Stomach smooth muscle (tissue), 2 donors: ENCODE data around the gene CDC42.
"Not testable (repeated sequence)": the region's sequence is repeated elsewhere in the genome, so short reads cannot be mapped to it uniquely, and the experiment has no call there.

Experiments used
- H3K27ac ChIP-seq: one replicate; pipeline ENCODE4 v1.7.0; 2013; ENCODE audit warnings: mild to moderate bottlenecking, low read length, inconsistent platforms
- H3K27me3 ChIP-seq, 2 donors: one replicate each; pipeline ENCODE4 v1.7.0; 2013; ENCODE audit warnings: low read length in 2 of 2; ENCODE audit not compliant: insufficient read depth in 2 of 2, control insufficient read depth in 1 of 2
- H3K36me3 ChIP-seq, 2 donors: one replicate each; pipeline ENCODE4 v1.7.0; 2013; ENCODE audit warnings: low read length in 2 of 2; ENCODE audit not compliant: control insufficient read depth in 2 of 2, insufficient read depth in 2 of 2
- H3K4me1 ChIP-seq: one replicate; pipeline ENCODE4 v1.7.0; 2013; ENCODE audit warnings: low read length; ENCODE audit not compliant: control insufficient read depth, insufficient read depth
- H3K4me3 ChIP-seq, 2 donors: one replicate each; pipeline ENCODE4 v1.7.0; 2013; ENCODE audit warnings: low read length in 2 of 2
- H3K9ac ChIP-seq, 2 donors: one replicate each; pipeline ENCODE4 v1.7.0; 2013; ENCODE audit warnings: low read length in 2 of 2, mild to moderate bottlenecking in 1 of 2
- H3K9me3 ChIP-seq, 2 donors: one replicate each; pipeline ENCODE4 v1.7.0; 2013; ENCODE audit warnings: low read length in 2 of 2; ENCODE audit not compliant: control insufficient read depth in 2 of 2
- donor health status: healthy.
- donor health status: Pancreatic carcinoma.

CDC42 gene

DNA sequence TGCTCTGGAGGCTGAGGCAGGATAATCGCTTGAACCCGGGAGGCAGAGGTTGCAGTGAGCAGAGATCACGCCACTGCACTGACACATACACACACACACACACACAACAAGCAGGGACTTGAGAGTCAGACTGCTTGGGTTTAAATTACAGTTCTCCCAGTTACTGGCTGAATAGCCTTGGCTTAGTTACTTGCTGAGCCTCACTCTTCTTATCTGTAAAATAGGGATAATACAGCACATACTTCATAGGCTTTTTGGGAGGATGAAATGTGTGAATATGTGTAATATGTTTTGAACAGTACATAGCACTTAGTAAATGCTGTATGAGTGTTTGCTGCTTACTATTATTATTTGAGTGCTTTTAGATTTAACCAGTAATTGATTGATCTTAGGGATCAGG lies 23.8 kb downstream of the CDC42 start:
- H3K4me1 ChIP-seq, result peaks cover 18% of the 10 kb centered on the region
- peaks cover 0 to 11% of the 10 kb centered on the region in 2 donors for H3K36me3 ChIP-seq
- no peak overlapping the region for H3K9ac ChIP-seq
- no peaks in the 10 kb centered on the region for H3K9me3 ChIP-seq
- H3K27ac ChIP-seq, result no peak overlapping the region
- H3K27me3 ChIP-seq, result no peaks in the 10 kb centered on the region
- no peak overlapping the region for H3K4me3 ChIP-seq

DNA sequence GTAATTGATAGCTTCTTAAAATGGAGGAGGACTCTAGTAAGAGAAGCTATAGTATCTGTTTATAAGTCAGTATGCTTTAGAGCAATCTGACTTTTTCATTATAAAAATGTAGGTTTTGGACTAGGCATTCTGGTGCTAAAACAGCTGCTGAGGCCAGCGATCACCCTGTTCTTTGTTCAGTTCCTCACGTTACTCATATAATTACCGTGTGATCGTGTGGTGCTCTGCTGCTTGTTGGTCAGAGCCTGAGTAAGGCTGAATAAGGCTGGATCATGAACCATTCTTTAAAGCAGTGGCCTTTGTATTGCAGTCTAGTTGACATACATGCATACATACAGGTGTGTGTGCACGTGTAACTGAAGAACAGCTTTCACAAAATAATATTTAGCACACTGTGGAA lies 25.2 kb downstream of the CDC42 start:
- no peak overlapping the region for H3K4me3 ChIP-seq
- H3K36me3 ChIP-seq, result peaks cover 0 to 22% of the 10 kb centered on the region in 2 donors
- no peaks in the 10 kb centered on the region for H3K9me3 ChIP-seq
- peaks cover 17% of the 10 kb centered on the region for H3K4me1 ChIP-seq
- H3K27me3 ChIP-seq, result no peaks in the 10 kb centered on the region
- H3K9ac ChIP-seq, result no peak overlapping the region
- no peak overlapping the region for H3K27ac ChIP-seq

DNA sequence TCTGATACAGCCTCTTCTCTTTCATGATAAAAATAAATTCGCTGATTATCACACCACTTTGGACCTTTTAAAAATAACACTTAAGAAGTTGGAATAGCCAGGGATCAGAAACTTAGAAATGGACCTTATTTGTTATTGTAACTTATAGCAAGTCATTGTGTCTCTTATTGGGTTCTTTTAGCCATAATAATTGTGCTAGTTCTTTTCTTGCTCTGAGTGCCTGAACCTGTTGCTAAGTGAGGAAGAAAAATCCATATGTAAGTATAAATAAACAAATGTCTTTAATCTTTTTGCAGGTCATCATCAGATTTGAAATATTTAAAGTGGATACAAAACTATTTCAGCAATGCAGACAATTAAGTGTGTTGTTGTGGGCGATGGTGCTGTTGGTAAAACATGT lies 25.6 kb downstream of the CDC42 start:
- Histone ChIP-seq H3K27me3 (no peaks in the 10 kb centered on the region), H3K9ac (no peak overlapping the region), H3K4me3 (no peak overlapping the region), H3K9me3 (no peaks in the 10 kb centered on the region), H3K27ac (no peak overlapping the region), H3K36me3 (peaks cover 0 to 22% of the 10 kb centered on the region in 2 donors), H3K4me1 (peaks cover 15% of the 10 kb centered on the region)

DNA sequence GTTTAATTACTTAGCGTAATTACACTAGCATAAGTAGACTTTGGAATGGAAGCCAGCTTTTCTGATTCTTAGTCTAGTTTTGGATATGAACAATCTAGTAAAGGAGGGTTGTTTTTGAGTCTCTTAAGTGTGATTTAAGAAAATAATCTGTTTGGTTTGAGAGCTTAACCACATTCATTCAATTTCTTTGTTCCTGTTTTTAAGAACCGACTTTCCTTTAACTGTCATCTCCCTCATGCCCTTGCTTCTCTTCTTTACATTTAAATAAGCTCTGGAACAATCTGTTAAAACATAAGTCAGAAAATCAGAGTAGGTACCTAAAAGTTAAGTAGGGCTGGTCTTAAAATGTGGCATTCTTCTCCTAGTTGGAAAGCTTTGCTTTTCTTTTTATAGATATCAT lies 27.7 kb downstream of the CDC42 start:
- no peaks in the 10 kb centered on the region for H3K9me3 ChIP-seq
- no peak overlapping the region for H3K27ac ChIP-seq
- H3K4me1 ChIP-seq, result peaks cover 18% of the 10 kb centered on the region

DNA sequence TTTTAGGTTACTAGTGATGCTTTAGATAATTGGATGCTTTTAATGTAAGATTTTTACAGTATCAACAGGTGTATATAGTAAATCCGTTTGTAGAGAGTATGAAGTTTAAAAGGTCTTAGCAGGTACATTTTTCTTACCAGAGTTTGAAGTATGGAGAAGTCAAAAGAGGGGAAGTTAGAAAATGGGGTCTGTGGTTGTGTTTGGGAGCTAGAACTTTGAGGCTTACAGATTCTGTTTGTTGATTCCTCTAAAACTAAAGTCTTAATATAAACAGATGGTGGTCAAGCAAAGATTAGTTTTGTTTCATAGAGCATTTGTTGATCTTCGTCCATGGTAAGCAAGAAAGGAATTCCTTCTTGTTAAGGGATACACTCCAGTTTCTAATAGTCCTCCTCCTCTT lies 35.8 kb downstream of the CDC42 start:
- no peak overlapping the region for H3K27ac ChIP-seq
- no peak overlapping the region for H3K4me3 ChIP-seq
- no peaks in the 10 kb centered on the region for H3K9me3 ChIP-seq
- no peak overlapping the region for H3K9ac ChIP-seq
- H3K27me3 ChIP-seq, result no peaks in the 10 kb centered on the region
- peaks cover 34% of the 10 kb centered on the region for H3K4me1 ChIP-seq
- H3K36me3 ChIP-seq, result peaks cover 10 to 17% of the 10 kb centered on the region in 2 donors

More for the DNA sequence above, 27.7 kb downstream of the CDC42 start:
- H3K9ac ChIP-seq, result no peak overlapping the region
- no peak overlapping the region for H3K4me3 ChIP-seq
- no peaks in the 10 kb centered on the region for H3K27me3 ChIP-seq
- H3K36me3 ChIP-seq, result peaks cover 0 to 22% of the 10 kb centered on the region in 2 donors

DNA sequence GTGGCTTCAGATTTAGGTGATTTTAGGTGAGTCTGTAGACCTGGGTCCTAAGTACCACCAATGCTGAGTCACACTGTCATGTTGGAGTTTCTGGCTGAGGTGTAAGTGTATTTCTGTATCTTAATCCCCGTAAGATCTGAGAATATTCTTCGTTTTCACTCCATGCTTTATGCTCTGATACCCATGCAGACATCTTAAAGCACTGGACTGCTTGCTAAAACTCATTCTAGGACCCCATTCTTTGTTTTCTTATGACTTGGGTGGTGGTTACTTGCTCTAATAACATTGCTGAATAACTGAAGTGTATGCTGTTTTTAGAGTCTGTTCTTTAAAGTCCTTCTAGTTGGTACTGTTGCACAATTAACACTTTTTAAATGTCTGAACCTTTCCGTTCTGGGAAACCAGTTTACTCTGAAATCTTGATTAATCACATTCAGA lies 36.6 kb downstream of the CDC42 start:
- peaks cover 11 to 17% of the 10 kb centered on the region in 2 donors for H3K36me3 ChIP-seq
- H3K4me3 ChIP-seq, result peak overlapping the region in 1 of 2 donors; percentile 52
- H3K9ac ChIP-seq, result peak overlapping the region in 1 of 2 donors; percentile 1
- no peaks in the 10 kb centered on the region for H3K9me3 ChIP-seq
- no peaks in the 10 kb centered on the region for H3K27me3 ChIP-seq
- peaks cover 30% of the 10 kb centered on the region for H3K4me1 ChIP-seq
- H3K27ac ChIP-seq, result no peak overlapping the region

DNA sequence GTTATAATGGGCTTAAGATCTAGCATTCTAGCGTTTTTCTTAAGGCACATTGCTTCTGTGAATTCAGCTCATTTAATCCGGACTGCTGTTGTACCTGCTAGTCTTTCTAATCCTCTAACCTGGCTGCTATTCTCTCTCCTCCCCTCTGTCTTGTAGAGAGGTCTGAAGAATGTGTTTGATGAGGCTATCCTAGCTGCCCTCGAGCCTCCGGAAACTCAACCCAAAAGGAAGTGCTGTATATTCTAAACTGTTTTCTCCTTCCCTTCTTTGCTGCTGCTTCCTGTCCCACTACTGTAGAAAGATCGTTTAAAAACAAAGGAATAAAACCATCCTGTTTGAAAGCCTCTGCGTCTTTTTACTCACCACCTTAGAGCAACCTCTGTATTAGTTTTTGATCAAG lies 37.3 kb downstream of the CDC42 start:
- no peak overlapping the region for H3K4me3 ChIP-seq
- no peaks in the 10 kb centered on the region for H3K9me3 ChIP-seq
- H3K27me3 ChIP-seq, result no peaks in the 10 kb centered on the region
- H3K4me1 ChIP-seq, result peaks cover 30% of the 10 kb centered on the region
- H3K9ac ChIP-seq, result no peak overlapping the region
- H3K27ac ChIP-seq, result no peak overlapping the region
- peaks cover 13 to 17% of the 10 kb centered on the region in 2 donors for H3K36me3 ChIP-seq

DNA sequence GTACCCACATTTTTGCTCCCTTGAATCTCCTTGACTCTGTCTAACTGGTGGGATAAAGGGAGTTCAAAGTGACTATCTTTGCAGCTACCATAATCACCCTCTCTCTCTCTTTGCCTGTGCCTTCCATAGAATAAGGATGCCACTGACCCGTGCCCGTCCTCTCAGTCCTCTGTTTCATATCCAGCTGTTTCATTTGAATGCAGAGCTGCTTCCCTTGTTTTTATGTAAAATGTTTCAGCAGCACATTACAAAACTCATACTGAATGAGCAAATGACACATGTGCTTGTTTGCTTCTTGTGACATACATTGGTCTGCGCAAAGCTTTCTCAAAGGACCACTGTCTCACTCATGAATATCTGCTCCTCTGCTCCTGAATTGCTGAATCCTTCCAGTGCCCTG lies 38.4 kb downstream of the CDC42 start:
- peaks cover 13 to 17% of the 10 kb centered on the region in 2 donors for H3K36me3 ChIP-seq
- H3K27ac ChIP-seq, result no peak overlapping the region
- peaks cover 30% of the 10 kb centered on the region for H3K4me1 ChIP-seq
- H3K4me3 ChIP-seq, result no peak overlapping the region
- H3K27me3 ChIP-seq, result no peaks in the 10 kb centered on the region
- no peak overlapping the region for H3K9ac ChIP-seq
- no peaks in the 10 kb centered on the region for H3K9me3 ChIP-seq

DNA sequence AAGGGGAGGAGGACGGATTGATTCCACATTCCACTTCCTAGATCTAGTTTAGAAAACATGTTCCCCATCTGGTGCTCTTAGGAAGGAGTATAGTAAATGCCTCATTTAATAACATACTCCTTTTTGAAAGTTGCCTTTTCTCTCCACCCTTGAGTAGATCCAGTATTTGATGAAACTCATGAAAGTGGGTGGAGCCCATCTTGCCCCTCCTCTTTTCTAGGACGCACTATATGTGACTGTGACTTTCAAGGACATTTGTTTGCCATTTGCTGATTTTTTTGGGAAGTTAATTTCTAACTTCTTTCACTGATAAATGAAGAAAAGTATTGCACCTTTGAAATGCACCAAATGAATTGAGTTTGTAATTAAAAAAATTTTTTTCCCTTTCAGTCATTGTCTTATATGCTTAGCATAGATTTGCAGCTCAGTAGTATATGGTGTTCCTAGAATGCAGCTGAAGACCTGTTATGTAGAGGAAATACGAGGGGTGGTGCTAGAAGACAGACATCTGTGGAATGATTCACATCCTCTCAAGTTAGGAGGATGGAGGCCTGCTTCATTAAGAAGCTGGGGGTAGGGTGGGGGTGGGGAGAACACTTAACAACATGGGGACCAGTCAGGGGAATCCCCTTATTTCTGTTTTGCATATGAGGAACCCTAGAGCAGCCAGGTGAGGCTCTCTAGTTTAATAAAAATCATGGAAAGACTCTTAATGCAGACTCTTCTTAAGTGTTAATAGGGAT lies 39.7 kb downstream of the CDC42 start:
- H3K36me3 ChIP-seq, result peaks cover 14 to 15% of the 10 kb centered on the region in 2 donors
- not testable (repeated sequence) for H3K9me3 ChIP-seq, H3K9ac ChIP-seq, H3K4me3 ChIP-seq, H3K27ac ChIP-seq, H3K27me3 ChIP-seq
- H3K4me1 ChIP-seq, result peaks cover 30% of the 10 kb centered on the region

DNA sequence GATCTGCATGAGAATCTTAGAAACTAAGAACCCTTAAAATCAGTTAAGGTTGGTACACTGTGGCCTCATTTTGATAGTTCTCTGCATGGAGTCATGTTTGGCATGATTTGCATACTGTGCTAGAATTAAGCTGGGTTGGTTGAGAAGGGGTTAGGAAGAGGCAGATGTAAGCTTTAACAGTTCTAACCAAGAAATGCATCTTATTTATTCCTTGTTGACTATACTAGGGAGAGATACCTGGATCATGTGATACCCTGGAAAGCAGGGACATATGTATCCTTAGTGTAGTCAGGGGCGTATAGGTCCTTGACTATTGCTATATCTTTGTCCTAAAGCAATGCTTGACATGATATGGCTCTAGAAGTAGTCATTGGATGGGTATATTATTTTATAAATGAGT lies 41.0 kb downstream of the CDC42 start:
- Histone ChIP-seq H3K9me3 (no peaks in the 10 kb centered on the region), H3K27ac (no peak overlapping the region), H3K9ac (no peak overlapping the region), H3K36me3 (peaks cover 18 to 21% of the 10 kb centered on the region in 2 donors), H3K4me3 (no peak overlapping the region), H3K4me1 (peaks cover 25% of the 10 kb centered on the region), H3K27me3 (no peaks in the 10 kb centered on the region)

DNA sequence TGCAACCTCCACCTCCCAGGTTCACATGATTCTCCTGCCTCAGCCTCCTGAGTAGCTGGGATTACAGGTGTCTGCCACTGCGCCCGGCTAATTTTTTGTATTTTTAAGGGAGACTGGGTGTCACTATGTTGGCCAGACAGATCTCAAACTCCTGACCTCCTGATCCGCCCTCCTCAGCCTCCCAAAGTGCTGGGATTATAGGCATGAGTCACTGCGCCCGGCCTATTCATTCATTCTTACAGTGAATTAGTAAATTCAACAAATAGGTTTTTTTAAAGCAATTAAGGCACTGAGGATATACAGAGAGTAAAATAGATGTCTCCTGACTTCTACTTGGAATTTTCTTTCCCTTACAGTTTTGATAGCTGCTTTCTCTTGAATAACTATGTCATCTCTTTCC lies 43.5 kb downstream of the CDC42 start:
- no peak overlapping the region for H3K4me3 ChIP-seq
- peaks cover 18 to 24% of the 10 kb centered on the region in 2 donors for H3K36me3 ChIP-seq
- peaks cover 7% of the 10 kb centered on the region for H3K4me1 ChIP-seq

More for the DNA sequence above, 43.5 kb downstream of the CDC42 start:
- H3K9me3 ChIP-seq, result no peaks in the 10 kb centered on the region
- no peak overlapping the region for H3K9ac ChIP-seq
- H3K27me3 ChIP-seq, result no peaks in the 10 kb centered on the region
- H3K27ac ChIP-seq, result no peak overlapping the region
